Tongue (tissue), 1 donor: Measurements from ENCODE around the gene ZDHHC7. TPM values are rescaled to one million over a fixed set of nuclear protein-coding genes. Genes with fewer than 3 reads are reported as not detected.

Source experiments
- total RNA-seq: library from RNA; depleted of rRNA; stranded (reverse); fragments of >200 nt; gene quantifications from one replicate; pipeline ENCODE4 v1.2.3, GENCODE V29; 2014

ZDHHC7 gene
- total RNA-seq, 1 donor from 2014 or later = 42.7 TPM

Other genes starting within 250 kb of the ZDHHC7 start
- gene CRISPLD2, start 191.6 kb downstream of the ZDHHC7 start, total RNA-seq = 40.8 TPM
- gene KIAA0513, start 16.3 kb upstream of the ZDHHC7 start, total RNA-seq = 6.8 TPM
- not detected for gene CIBAR2, start 100.9 kb upstream of the ZDHHC7 start, total RNA-seq